Small intestine (tissue), 7 donors: Measurements from ENCODE around the gene GNAQ. TPM values are rescaled to one million over a fixed set of nuclear protein-coding genes. Genes with fewer than 3 reads are reported as not detected.

Experiments
- DNase-seq, 2 donors: peaks; one replicate each; pipeline versions ENCODE4 v3.0.0 to v3.0.0-alpha.2; 2013
- FAIRE-seq: peaks from 2 replicates; lab custom pipeline; 2012; peaks lifted over from hg19 to GRCh38; lab: Jason Lieb, UNC
- H3K27ac ChIP-seq, 3 donors: one replicate each; pipeline ENCODE4 v1.5.1; 2013; ENCODE audit warnings: low read length in 2 of 3, mild to moderate bottlenecking in 2 of 3, control low read depth in 1 of 3, inconsistent platforms in 1 of 3, low read depth in 1 of 3, moderate library complexity in 1 of 3
- H3K27me3 ChIP-seq, 3 donors: one replicate each; pipeline ENCODE4 v1.6.1; 2013; ENCODE audit warnings: low read length in 3 of 3, inconsistent platforms in 1 of 3; ENCODE audit not compliant: control insufficient read depth in 3 of 3, insufficient read depth in 3 of 3
- H3K36me3 ChIP-seq, 3 donors: one replicate each; pipeline ENCODE4 v1.6.1; 2013; ENCODE audit warnings: low read length in 3 of 3, inconsistent platforms in 1 of 3, low read depth in 1 of 3, mild to moderate bottlenecking in 1 of 3, moderate library complexity in 1 of 3; ENCODE audit not compliant: control insufficient read depth in 3 of 3, insufficient read depth in 2 of 3
- H3K4me1 ChIP-seq, 3 donors: one replicate each; pipeline ENCODE4 v1.6.1; 2013; ENCODE audit warnings: low read length in 2 of 3, inconsistent platforms in 1 of 3, low read depth in 1 of 3, mild to moderate bottlenecking in 1 of 3, moderate library complexity in 1 of 3; ENCODE audit not compliant: control insufficient read depth in 3 of 3, insufficient read depth in 2 of 3
- H3K4me3 ChIP-seq, 3 donors: one replicate each; pipeline ENCODE4 v1.5.1; 2013; ENCODE audit warnings: low read length in 3 of 3, control low read depth in 1 of 3, inconsistent platforms in 1 of 3, low read depth in 1 of 3, mild to moderate bottlenecking in 1 of 3, moderate library complexity in 1 of 3
- H3K9me3 ChIP-seq, 2 donors: one replicate each; pipeline ENCODE4 v1.6.1; 2013; ENCODE audit warnings: low read depth in 1 of 2, low read length in 1 of 2; ENCODE audit not compliant: control insufficient read depth in 2 of 2, insufficient read depth in 1 of 2
- WGBS, 3 donors: extraction: QIAGEN DNeasy Blood & Tissue Kit; methylation state at CpG; one replicate each; pipeline ENCODE4 v1.1.7; 2013; 5-methylcytosine and 5-hydroxymethylcytosine counted together
- polyA plus RNA-seq, 4 donors: library from polyadenylated mRNA; stranded (reverse) in 3 of 4; unstranded in 1 of 4; fragments of 200-250 nt in 3 of 4; fragments of 120-200 nt in 1 of 4; gene quantifications; one replicate each; pipeline versions ENCODE4 v1.2.1 to v1.2.3, GENCODE V29; 2013
- donor health status: healthy with polysubstance abuse.
- donor health status: control.
- donor health status: control.
- donor health status: Bipolar disorder and iron deficiency.
- donor health status: healthy.

Gene GNAQ
- polyA plus RNA-seq, 4 donors: 10.0 to 32.3 (median 15.6) TPM

DNA sequence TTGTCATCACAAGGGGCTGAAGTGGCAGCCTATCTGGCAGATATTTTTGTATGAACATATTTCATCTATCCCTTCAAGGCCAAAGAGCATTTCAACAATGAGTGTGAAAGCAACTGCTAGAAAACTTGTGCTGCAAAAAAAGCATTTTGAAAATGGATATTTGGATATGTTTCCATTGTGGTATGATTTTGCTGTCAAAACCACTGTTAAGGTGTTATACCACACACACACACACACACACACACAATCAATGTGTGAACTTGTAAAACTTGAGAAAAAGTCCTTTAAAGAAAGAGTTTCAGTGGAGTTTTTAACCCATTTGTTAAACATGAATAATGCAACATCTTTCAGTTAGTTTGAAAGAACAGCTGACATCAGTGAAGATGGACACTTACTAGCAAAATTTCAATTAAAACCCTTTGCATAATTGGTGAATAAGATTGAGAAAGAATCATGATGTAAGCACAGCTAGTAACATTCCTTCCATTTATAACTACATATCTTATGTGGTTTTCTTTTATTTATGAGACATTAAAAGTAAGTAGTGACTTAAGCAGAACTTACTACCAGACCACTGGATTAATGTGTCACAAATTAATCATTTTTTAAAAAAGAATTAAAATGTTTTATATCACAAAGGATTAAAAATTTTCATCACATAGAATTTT lies 200.9 kb downstream of the GNAQ start:
- H3K4me3 ChIP-seq: no peak overlapping the region
- peaks cover 0 to 7% (median 0%) of the 10 kb centered on the region in 3 donors for H3K36me3 ChIP-seq
- no peaks in the 10 kb centered on the region for H3K9me3 ChIP-seq
- no peaks in the 10 kb centered on the region for H3K27me3 ChIP-seq
- H3K27ac ChIP-seq: no peak overlapping the region
- DNase-seq: no peak
- H3K4me1 ChIP-seq: peaks cover 0 to 9% (median 0%) of the 10 kb centered on the region in 3 donors
- no peak for FAIRE-seq

DNA sequence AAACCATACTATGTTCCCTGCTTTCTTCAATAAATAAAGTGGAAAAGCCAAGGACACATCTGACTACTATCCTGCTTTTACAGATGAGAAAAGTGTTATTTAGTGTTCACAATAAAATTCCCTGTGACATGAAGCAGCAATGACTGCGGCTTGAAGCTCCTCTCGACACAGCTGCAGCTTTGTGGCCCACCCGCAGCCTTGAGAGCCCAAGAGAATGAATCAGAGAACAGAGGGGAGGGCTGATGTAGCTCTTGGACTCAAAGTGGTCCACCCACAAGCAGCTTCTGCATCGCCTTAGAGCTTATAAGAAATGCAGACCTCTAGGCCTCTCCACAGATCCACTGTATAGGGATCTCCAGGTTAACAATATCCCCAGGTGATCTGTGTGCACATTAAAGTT lies 202.2 kb downstream of the GNAQ start:
- Histone ChIP-seq H3K36me3 (peaks cover 0 to 7% (median 0%) of the 10 kb centered on the region in 3 donors), H3K27me3 (no peaks in the 10 kb centered on the region), H3K4me3 (no peak overlapping the region), H3K27ac (no peak overlapping the region), H3K9me3 (no peaks in the 10 kb centered on the region), H3K4me1 (peaks cover 0 to 4% (median 0%) of the 10 kb centered on the region in 3 donors)
- 90 to 98% (median 97%) methylated on average over 4 of the region's 4 CpGs for WGBS, 3 donors
- DNase-seq: no peak
- no peak for FAIRE-seq

DNA sequence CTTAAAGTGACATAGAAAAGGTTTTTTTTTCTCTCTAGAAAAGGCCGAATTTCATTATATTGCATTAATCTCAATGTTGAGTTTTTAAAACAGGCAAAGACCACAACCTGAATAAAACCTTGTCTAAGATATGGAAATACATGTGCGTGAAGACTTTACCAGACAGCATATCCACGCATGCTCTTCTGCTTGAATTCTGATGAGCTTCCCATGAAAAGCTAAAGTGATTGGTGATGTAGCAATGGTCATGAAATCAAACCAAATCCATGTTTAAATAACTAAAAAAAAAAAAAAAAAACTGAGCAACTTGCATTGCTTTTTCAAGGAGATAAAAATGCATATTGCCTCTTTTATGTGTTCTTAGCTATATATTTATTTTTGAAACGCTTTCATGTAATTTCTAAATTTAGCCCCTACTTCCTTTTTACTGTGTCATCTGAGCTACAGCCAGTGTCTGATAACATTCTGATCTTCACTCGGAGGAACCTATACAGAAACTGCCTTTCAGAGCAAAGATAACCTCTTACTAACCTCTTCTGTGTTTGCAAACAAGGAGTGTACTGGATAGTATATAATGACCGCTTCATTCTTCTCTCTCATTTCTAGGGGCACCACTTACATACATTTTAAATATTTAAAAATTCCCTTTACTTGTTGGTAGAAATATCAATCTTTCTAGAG lies 204.4 kb downstream of the GNAQ start:
- H3K9me3 ChIP-seq: no peaks in the 10 kb centered on the region
- 71 to 89% (median 79%) methylated on average over 6 of the region's 6 CpGs for WGBS, 3 donors
- FAIRE-seq: no peak

DNA sequence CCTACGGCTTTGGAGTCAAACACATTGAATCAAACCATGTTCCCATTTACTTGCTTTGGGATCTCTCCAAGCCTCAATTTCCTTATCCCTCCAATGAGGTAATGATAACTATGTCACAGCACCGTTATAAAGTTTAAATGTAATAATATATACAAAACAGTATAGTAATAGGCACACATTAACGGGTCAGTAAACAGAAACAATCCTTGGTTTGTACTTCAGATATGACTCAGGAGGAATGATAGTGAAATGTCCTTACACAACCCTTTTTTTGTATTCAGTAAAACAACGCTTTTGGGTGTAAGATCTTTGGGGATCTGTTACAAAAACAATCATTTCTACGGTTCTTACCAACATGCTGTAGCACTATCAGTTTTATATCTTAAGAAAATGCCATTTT lies 205.0 kb downstream of the GNAQ start:
- FAIRE-seq: no peak
- H3K27me3 ChIP-seq: no peaks in the 10 kb centered on the region

More for the DNA sequence above, 204.4 kb downstream of the GNAQ start:
- no peak overlapping the region for H3K27ac ChIP-seq
- no peaks in the 10 kb centered on the region for H3K27me3 ChIP-seq
- H3K36me3 ChIP-seq: peaks cover 0 to 7% (median 0%) of the 10 kb centered on the region in 3 donors
- H3K4me1 ChIP-seq: peaks cover 0 to 4% (median 0%) of the 10 kb centered on the region in 3 donors
- no peak for DNase-seq
- H3K4me3 ChIP-seq: no peak overlapping the region

DNA sequence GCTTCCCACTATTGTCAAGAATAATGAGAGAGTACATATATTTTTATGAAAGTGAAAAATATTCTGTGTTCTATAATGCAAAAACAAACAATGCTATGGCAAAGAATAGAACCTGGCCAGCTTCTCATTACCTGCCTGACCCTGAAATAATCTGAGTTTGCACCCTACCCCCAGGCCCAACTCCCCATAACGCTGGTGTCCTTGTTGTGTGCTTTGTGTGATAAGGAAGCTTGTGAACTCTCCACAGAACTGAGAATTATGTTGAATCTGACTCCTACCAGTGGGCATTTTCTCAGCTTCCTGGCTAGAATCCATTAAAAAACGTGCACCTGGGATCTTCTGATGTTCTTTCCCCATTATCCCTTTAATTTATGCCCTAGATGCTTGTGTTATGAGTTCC lies 205.5 kb downstream of the GNAQ start:
- no peaks in the 10 kb centered on the region for H3K4me1 ChIP-seq

More for the DNA sequence above, 205.0 kb downstream of the GNAQ start:
- no peaks in the 10 kb centered on the region for H3K9me3 ChIP-seq
- WGBS, 3 donors: 67 to 70% (median 69%) methylated on average over 5 of the region's 5 CpGs
- H3K36me3 ChIP-seq: peaks cover 0 to 7% (median 0%) of the 10 kb centered on the region in 3 donors
- no peak overlapping the region for H3K27ac ChIP-seq
- no peak overlapping the region for H3K4me3 ChIP-seq
- no peak for DNase-seq
- peaks cover 0 to 4% (median 0%) of the 10 kb centered on the region in 3 donors for H3K4me1 ChIP-seq

DNA sequence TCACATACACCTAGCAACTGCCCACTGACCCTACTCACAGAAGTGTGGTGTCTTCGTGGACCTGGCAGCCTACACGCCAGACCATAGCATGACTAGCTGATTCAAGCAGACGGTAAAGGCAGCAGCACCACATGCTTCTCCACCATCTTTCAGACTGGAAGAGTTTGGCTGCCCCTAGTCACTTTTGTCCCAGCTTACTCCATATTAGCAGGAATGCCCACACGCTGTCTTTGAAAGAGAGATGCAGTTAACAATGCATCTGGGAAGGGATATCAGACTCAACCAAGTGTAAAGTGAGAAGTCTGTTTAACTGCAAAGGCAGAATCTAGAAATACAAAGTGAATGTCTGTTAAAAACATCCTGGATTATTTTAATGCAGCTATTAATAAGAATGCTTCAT lies 206.2 kb downstream of the GNAQ start:
- no peaks in the 10 kb centered on the region for H3K9me3 ChIP-seq
- peaks cover 0 to 7% (median 0%) of the 10 kb centered on the region in 3 donors for H3K36me3 ChIP-seq
- no peak overlapping the region for H3K27ac ChIP-seq
- no peaks in the 10 kb centered on the region for H3K27me3 ChIP-seq
- H3K4me1 ChIP-seq: peaks cover 0 to under 1% (median 0%) of the 10 kb centered on the region in 3 donors
- H3K4me3 ChIP-seq: no peak overlapping the region
- DNase-seq: no peak
- WGBS, 3 donors: 93 to 98% (median 96%) methylated on average over 4 of the region's 4 CpGs
- no peak for FAIRE-seq

More for the DNA sequence above, 205.5 kb downstream of the GNAQ start:
- Histone ChIP-seq H3K27me3 (no peaks in the 10 kb centered on the region), H3K36me3 (peaks cover 0 to 7% (median 0%) of the 10 kb centered on the region in 3 donors), H3K4me3 (no peak overlapping the region), H3K27ac (no peak overlapping the region), H3K9me3 (no peaks in the 10 kb centered on the region)
- DNase-seq: no peak
- 50 to 78% (median 65%) methylated on average over 2 of the region's 2 CpGs for WGBS, 3 donors
- FAIRE-seq: no peak

DNA sequence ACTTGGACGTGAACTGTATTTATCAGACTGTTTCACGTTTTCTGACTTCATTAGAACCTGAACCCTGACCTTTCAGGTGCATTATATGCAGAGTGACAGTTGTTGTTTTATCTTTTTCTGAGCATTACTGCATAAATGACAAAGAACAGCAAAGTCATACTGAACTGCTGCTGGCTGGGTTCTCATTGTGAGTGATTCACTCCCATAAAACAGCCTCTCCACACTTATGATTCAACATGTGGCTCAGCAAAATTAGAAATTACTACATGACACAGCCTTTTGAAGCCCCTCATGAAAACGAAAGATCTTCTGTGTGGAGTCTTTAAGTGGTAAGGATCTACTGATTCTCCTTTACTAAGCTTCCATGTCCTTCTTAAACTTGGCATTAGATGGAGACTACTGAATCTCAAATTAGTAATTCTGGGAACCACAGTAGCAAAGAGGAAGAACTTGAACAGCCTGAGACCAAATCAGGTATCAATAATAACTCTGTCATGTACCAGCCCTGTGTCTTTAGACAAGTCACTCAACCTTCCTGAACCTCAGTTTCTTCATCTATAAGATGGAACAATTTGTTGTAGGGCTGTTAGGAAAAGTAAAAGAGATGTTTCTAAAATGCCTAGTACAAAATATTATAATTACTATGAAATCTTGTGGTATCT lies 211.2 kb downstream of the GNAQ start:
- no peaks in the 10 kb centered on the region for H3K9me3 ChIP-seq
- no peak overlapping the region for H3K4me3 ChIP-seq
- FAIRE-seq (no peak), DNase-seq (no peak)
- 22 to 50% (median 27%) methylated on average over 3 of the region's 3 CpGs for WGBS, 3 donors
- no peaks in the 10 kb centered on the region for H3K27me3 ChIP-seq
- H3K27ac ChIP-seq: no peak overlapping the region
- H3K36me3 ChIP-seq: no peaks in the 10 kb centered on the region
- peaks cover 0 to 3% (median 0%) of the 10 kb centered on the region in 3 donors for H3K4me1 ChIP-seq

DNA sequence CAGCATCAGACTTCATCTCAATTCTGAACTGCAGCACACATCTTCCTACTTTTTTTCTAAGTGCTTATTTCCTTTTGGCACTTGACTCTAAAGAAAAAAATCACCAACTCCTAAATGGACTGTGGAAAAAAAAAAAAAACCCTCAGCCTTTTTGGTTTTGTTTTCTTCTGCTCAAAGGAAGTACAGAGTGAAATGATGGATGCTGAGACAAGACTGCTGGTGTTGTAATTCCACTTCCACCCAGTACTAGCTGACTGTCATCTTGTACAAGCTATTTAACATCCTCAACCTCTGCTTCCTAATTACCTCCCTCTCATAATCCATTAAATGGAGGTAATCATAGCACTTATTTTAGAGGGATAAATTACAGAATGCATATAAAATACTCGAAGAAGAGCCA lies 212.0 kb downstream of the GNAQ start:
- H3K9me3 ChIP-seq: no peaks in the 10 kb centered on the region
- FAIRE-seq (no peak), DNase-seq (no peak)
- H3K36me3 ChIP-seq: peaks cover 0 to 2% (median 2%) of the 10 kb centered on the region in 3 donors
- no peak overlapping the region for H3K27ac ChIP-seq
- no peaks in the 10 kb centered on the region for H3K27me3 ChIP-seq
- 60 to 80% (median 67%) methylated on average over 1 of the region's 1 CpG for WGBS, 3 donors
- no peak overlapping the region for H3K4me3 ChIP-seq
- H3K4me1 ChIP-seq: peaks cover 0 to 3% (median 0%) of the 10 kb centered on the region in 3 donors
